GM12864 (cell line): ENCODE measurements around the gene ASIC1.
A peak's percentile ranks its signal among the peaks of the same experiment; 100 is the strongest.
"Not testable (repeated sequence)": the region's sequence is repeated elsewhere in the genome, so short reads cannot be mapped to it uniquely, and the experiment has no call there.

Source experiments
- DNase-seq: peaks from one replicate; pipeline ENCODE4 v3.0.0-alpha.2; 2011; ENCODE audit warnings: low read depth
- H3K4me3 ChIP-seq: 2 replicates; pipeline ENCODE4 v1.5.1; 2011; ENCODE audit warnings: mild to moderate bottlenecking, low read depth, low read length, control low read depth
- CTCF ChIP-seq: IDR thresholded peaks from 2 replicates; pipeline ENCODE4 v1.5.1; 2011; ENCODE audit warnings: low read depth, mild to moderate bottlenecking, moderate library complexity, low read length, control low read depth, inconsistent platforms; ENCODE audit errors: missing control alignments

The ASIC1 gene

DNA sequence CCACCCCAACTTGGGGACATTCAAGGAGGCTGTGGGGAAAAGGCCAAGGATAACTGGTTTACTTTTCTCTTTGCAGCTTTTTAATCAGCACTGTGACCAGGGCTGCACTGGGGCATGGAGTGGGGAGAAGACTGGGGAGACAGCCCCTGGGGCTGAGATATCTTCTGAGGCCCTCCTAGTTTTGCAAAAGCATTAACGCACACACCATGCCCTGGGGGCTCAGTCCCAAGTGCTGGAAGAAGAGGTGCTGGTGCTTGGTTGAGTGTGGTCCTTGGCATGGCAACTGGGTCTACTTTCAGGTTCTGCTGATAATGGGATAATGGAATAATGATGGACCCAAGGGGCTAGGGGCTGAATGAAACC is 18.4 kb downstream of the ASIC1 start:
- no peak for TF ChIP-seq CTCF
- DNase-seq: no peak
- no peak overlapping the region for H3K4me3 ChIP-seq

- DNase-seq: no peak
- no peak overlapping the region for H3K4me3 ChIP-seq
- no peak for TF ChIP-seq CTCF
These were observed 19.7 kb downstream of the ASIC1 start for GRCh38 chr12:50077099-50077498.

DNA sequence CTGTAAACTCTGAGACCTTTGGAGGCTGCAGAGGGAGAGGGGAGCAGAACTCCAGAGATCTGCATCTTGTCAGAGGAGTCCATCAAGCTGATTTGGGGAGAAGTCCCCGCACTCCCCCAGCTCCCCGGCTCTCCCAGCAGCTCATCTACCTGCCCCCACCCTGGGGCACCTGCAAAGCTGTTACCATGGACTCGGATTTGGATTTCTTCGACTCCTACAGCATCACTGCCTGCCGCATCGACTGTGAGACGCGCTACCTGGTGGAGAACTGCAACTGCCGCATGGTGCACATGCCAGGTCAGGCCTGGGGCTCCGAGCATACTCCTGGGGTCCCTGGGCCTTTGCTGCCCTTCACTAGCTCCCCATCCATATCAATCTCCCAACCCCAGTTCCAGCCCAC is 20.9 kb downstream of the ASIC1 start:
- H3K4me3 ChIP-seq: no peak overlapping the region
- DNase-seq: no peak

DNA sequence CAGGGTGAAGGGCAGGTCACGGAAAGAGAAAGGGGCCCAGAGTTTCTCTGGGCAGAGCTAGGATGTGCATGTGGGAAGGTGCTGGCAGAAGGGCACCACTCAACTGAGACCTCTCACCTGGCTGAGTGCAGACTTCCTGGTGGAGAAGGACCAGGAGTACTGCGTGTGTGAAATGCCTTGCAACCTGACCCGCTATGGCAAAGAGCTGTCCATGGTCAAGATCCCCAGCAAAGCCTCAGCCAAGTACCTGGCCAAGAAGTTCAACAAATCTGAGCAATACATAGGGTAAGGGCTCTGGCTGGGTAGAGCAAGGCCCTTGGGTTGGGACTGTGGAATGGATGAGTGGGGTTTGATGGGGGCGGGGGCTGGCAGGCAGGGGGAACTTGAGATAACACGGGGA is 22.4 kb downstream of the ASIC1 start:
- no peak overlapping the region for H3K4me3 ChIP-seq
- no peak for DNase-seq
- TF ChIP-seq CTCF: no peak

More for the DNA sequence above, 20.9 kb downstream of the ASIC1 start:
- TF ChIP-seq CTCF: no peak

DNA sequence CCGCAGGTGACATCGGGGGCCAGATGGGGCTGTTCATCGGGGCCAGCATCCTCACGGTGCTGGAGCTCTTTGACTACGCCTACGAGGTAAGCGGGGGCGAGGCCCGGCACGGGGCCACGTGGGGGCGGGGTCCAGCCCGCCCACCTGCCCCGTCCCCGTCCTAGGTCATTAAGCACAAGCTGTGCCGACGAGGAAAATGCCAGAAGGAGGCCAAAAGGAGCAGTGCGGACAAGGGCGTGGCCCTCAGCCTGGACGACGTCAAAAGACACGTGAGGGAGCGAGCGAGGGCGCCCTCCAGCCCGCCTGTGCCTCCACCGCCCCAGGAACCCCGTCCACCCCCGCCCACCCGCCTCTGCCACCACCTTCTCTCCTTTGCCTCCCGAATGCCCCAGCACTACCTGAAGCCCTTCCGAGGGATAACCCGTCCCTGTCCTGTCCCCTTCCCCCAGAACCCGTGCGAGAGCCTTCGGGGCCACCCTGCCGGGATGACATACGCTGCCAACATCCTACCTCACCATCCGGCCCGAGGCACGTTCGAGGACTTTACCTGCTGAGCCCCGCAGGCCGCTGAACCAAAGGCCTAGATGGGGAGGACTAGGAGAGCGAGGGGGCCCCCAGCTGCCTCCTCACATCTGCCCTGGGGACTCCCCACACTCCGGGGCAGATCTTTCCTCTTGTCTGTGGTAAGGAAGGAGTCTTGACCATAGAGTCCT is 23.9 kb downstream of the ASIC1 start:
- H3K4me3 ChIP-seq: no peak overlapping the region
- TF ChIP-seq CTCF: no peak
- no peak for DNase-seq

DNA sequence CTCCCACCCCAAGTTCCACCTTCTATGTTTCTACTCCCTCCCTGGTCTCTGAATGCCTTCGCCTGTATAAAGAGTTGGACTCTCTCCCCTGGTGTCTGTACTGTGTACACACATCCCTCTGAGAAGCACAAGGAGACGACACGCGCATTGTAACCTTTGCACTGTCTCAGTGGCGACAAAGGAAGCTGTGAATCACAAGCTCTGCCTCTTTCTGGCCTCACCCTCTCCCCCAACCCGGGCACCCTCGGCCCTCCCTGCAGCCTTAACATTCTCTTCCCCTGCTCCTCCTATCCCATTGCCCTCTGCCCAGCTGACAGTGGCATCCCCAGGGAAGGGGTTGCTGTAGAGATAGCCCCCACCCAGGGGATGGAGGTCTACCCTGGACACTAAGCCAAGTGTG is 25.2 kb downstream of the ASIC1 start:
- TF ChIP-seq CTCF: no peak
- H3K4me3 ChIP-seq: no peak overlapping the region
- DNase-seq: no peak

- H3K4me3 ChIP-seq: no peak overlapping the region
- no peak for DNase-seq
- TF ChIP-seq CTCF: no peak
These were observed 25.9 kb downstream of the ASIC1 start for GRCh38 chr12:50083301-50083700.

DNA sequence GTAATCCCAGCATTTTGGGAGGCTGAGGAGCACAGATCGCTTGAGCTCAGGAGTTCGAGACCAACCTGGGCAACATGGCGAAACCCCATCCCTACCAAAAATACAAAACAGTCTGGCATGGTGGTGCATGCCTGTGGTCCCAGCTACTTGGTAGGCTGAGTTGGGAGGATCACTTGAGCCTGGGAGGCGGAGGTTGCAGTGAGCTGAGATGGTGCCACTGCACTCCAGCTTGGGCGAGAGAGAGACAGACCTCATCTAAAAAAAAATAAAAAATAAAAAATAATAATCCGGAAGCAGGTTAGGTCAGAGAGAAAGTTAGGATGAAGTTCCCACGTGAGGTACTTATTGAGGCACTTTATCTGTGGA is 27.0 kb downstream of the ASIC1 start:
- H3K4me3 ChIP-seq: peak overlapping the region; percentile 89
- DNase-seq: not testable (repeated sequence)
